Erythroblast (primary cell): ENCODE measurements around the gene ZNF735.
"Not testable (repeated sequence)": the region's sequence is repeated elsewhere in the genome, so short reads cannot be mapped to it uniquely, and the experiment has no call there.

ENCODE experiments used
- DNase-seq, 2 experiments: peaks; one replicate each; lab custom pipeline; 2025; lab: John Stamatoyannopoulos, UW
- GATA1 ChIP-seq: IDR thresholded peaks from 2 replicates; pipeline ENCODE4 v1.6.1; 2011; ENCODE audit warnings: low read depth, mild to moderate bottlenecking, control low read depth, low read length, moderate library complexity
- POLR2A ChIP-seq: IDR thresholded peaks from 2 replicates; pipeline ENCODE4 v1.6.1; 2011; ENCODE audit warnings: mild to moderate bottlenecking, low read length

The ZNF735 gene

GRCh38 chr7:64206903-64207302 is at the start of gene ZNF735:
TSS of gene ZNF735 (plus strand) at chr7:64207203. CDS start at chr7:64207203, 0 bp downstream.
- TF ChIP-seq GATA1 (no peak), POLR2A (no peak)

GRCh38 chr7:64170974-64171373 is 36.0 kb upstream of the ZNF735 start:
- not testable (repeated sequence) for DNase-seq

More at GRCh38 chr7:64206903-64207302, at the start of gene ZNF735:
- no peak for DNase-seq

- no peak for DNase-seq
- TF ChIP-seq POLR2A (no peak), GATA1 (no peak)
These were observed 32.7 kb upstream of the ZNF735 start for GRCh38 chr7:64174328-64174727.

- no peak for DNase-seq
- TF ChIP-seq POLR2A (no peak), GATA1 (no peak)
These were observed 32.1 kb upstream of the ZNF735 start for GRCh38 chr7:64174941-64175340.

- no peak for TF ChIP-seq GATA1
- TF ChIP-seq POLR2A, result no peak
These were observed 26.0 kb upstream of the ZNF735 start for GRCh38 chr7:64180989-64181388.

GRCh38 chr7:64181586-64181985 is 25.4 kb upstream of the ZNF735 start:
- DNase-seq, result no peak

More at GRCh38 chr7:64180989-64181388, 26.0 kb upstream of the ZNF735 start:
- DNase-seq, result peak; percentile 1 to 6

GRCh38 chr7:64182036-64182790 is 24.8 kb upstream of the ZNF735 start:
- TF ChIP-seq GATA1 (no peak), POLR2A (no peak)
- no peak for DNase-seq

More at GRCh38 chr7:64181586-64181985, 25.4 kb upstream of the ZNF735 start:
- TF ChIP-seq GATA1 (no peak), POLR2A (no peak)

GRCh38 chr7:64183126-64183742 is 23.8 kb upstream of the ZNF735 start:
- peak; percentile 10 to 27 for DNase-seq
- TF ChIP-seq GATA1 (no peak), POLR2A (no peak)

- TF ChIP-seq POLR2A (no peak), GATA1 (no peak)
- DNase-seq, result no peak
These were observed 23.1 kb upstream of the ZNF735 start for GRCh38 chr7:64183827-64184372.

- no peak for TF ChIP-seq GATA1
- TF ChIP-seq POLR2A, result no peak
- no peak for DNase-seq
These were observed 22.6 kb upstream of the ZNF735 start for GRCh38 chr7:64184376-64184775.

- no peak for TF ChIP-seq GATA1
- TF ChIP-seq POLR2A, result no peak
- DNase-seq, result no peak
These were observed 19.6 kb upstream of the ZNF735 start for GRCh38 chr7:64187408-64187807.

GRCh38 chr7:64192148-64192704 is 14.8 kb upstream of the ZNF735 start:
- no peak for DNase-seq
- no peak for TF ChIP-seq POLR2A
- TF ChIP-seq GATA1, result no peak

GRCh38 chr7:64192775-64193174 is 14.2 kb upstream of the ZNF735 start:
- no peak for TF ChIP-seq GATA1
- no peak for TF ChIP-seq POLR2A
- DNase-seq, result no peak

GRCh38 chr7:64219710-64220298 is 12.8 kb downstream of the ZNF735 start:
- DNase-seq, result not testable (repeated sequence)
